IMR-90 (cell line): ENCODE results near the gene MAN2A1.

Source experiments
- CEBPB ChIP-seq: IDR thresholded peaks from 2 replicates; pipeline ENCODE4 v1.6.1; 2012; ENCODE audit warnings: low read depth, low read length, improper control_type of control experiment
- CHD1 ChIP-seq: IDR thresholded peaks from 2 replicates; pipeline ENCODE4 v1.6.1; 2012; ENCODE audit warnings: low read depth, low read length, improper control_type of control experiment
- CTCF ChIP-seq: conservative IDR thresholded peaks from 2 replicates; pipeline ENCODE4 v1.5.1; 2012; ENCODE audit warnings: mild to moderate bottlenecking, low read depth, low read length, improper control_type of control experiment
- ELK1 ChIP-seq: fragments of 150-350 bp; IDR thresholded peaks from 2 replicates; pipeline ENCODE4 v1.6.1; 2016; ENCODE audit warnings: low read depth, mild to moderate bottlenecking, low read length, moderate library complexity, borderline replicate concordance
- MAFK ChIP-seq: IDR thresholded peaks from 2 replicates; pipeline ENCODE4 v1.6.1; 2012; ENCODE audit warnings: low read depth, low read length, improper control_type of control experiment
- MAZ ChIP-seq: IDR thresholded peaks from 2 replicates; pipeline ENCODE4 v1.6.1; 2012; ENCODE audit warnings: low read depth, mild to moderate bottlenecking, low read length, improper control_type of control experiment, moderate library complexity, borderline replicate concordance
- MXI1 ChIP-seq: IDR thresholded peaks from 2 replicates; pipeline ENCODE4 v1.6.1; 2012; ENCODE audit warnings: low read depth, mild to moderate bottlenecking, low read length, moderate library complexity, borderline replicate concordance
- POLR2A ChIP-seq: IDR thresholded peaks from 2 replicates; pipeline ENCODE4 v1.6.1; 2012; ENCODE audit warnings: mild to moderate bottlenecking, low read depth, low read length
- RAD21 ChIP-seq: IDR thresholded peaks from 2 replicates; pipeline ENCODE4 v1.6.1; 2012; ENCODE audit warnings: low read length, improper control_type of control experiment
- RCOR1 ChIP-seq: IDR thresholded peaks from 2 replicates; pipeline ENCODE4 v1.6.1; 2012; ENCODE audit warnings: mild to moderate bottlenecking, low read length, improper control_type of control experiment; ENCODE audit not compliant: insufficient replicate concordance
- SMC3 ChIP-seq: fragments of 150-350 bp; IDR thresholded peaks from 2 replicates; pipeline ENCODE4 v1.6.1; 2016; ENCODE audit warnings: low read depth, mild to moderate bottlenecking, antibody characterized with exemption, low read length, moderate library complexity
- USF2 ChIP-seq: fragments of 150-350 bp; IDR thresholded peaks from 2 replicates; pipeline ENCODE4 v1.6.1; 2017; ENCODE audit warnings: mild to moderate bottlenecking, antibody characterized with exemption, low read length, low read depth

- TF ChIP-seq CTCF = no peak
- TF ChIP-seq MAZ = no peak
- TF ChIP-seq MXI1 = no peak
- no peak for TF ChIP-seq ELK1
- TF ChIP-seq POLR2A = no peak
- no peak for TF ChIP-seq MAFK
- TF ChIP-seq RCOR1 = no peak
- no peak for TF ChIP-seq CHD1
- TF ChIP-seq SMC3 = no peak
- TF ChIP-seq CEBPB = no peak
- no peak for TF ChIP-seq USF2
- TF ChIP-seq RAD21 = no peak
These were observed 77.7 kb downstream of the MAN2A1 start for GRCh38 chr5:109767184-109767995.
